Heart right ventricle (tissue), 16 donors: ENCODE data around the gene JADE2. TPM values are rescaled to one million over a fixed set of nuclear protein-coding genes. Genes with fewer than 3 reads are reported as not detected.

Source experiments
- ATAC-seq, 8 donors: fragments of 200-7000 bp; cut with Tn5 transposase; one replicate each; pipeline ENCODE4 v1.9.1; 2020; ENCODE audit warnings: mild to moderate bottlenecking in 8 of 8, moderate library complexity in 8 of 8, moderate number of reproducible peaks in 1 of 8
- DNase-seq, 2 donors: peaks; one replicate each; pipeline ENCODE4 v3.0.0-alpha.2; 2020
- H3K27ac ChIP-seq, 10 donors: fragments of 200-600 bp; sonication (generic) in 2 of 10; one replicate each; pipeline versions ENCODE4 v1.5.0 to v1.8.0; 2020 to 2022; ENCODE audit warnings: mild to moderate bottlenecking in 3 of 10
- H3K27me3 ChIP-seq, 7 donors: fragments of 200-600 bp; one replicate each; pipeline ENCODE4 v1.8.0; 2021 to 2022; ENCODE audit warnings: mild to moderate bottlenecking in 2 of 7
- H3K36me3 ChIP-seq, 9 donors: fragments of 200-600 bp; sonication (generic) in 1 of 9; one replicate each; pipeline versions ENCODE4 v1.5.0 to v1.8.0; 2020 to 2022; ENCODE audit warnings: mild to moderate bottlenecking in 2 of 9
- H3K4me1 ChIP-seq, 9 donors: fragments of 200-600 bp; sonication (generic) in 1 of 9; one replicate each; pipeline versions ENCODE4 v1.5.0 to v1.8.0; 2020 to 2022; ENCODE audit warnings: mild to moderate bottlenecking in 4 of 9
- H3K4me3 ChIP-seq, 10 donors: fragments of 200-600 bp; sonication (generic) in 2 of 10; one replicate each; pipeline versions ENCODE4 v1.5.0 to v1.8.0; 2020 to 2022; ENCODE audit warnings: mild to moderate bottlenecking in 7 of 10, moderate library complexity in 2 of 10
- H3K9me3 ChIP-seq, 11 donors: fragments of 200-600 bp in 10 of 11; sonication (generic) in 2 of 11; one replicate each; pipeline versions ENCODE4 v1.5.0 to v1.8.0; 2013 to 2022; ENCODE audit warnings: mild to moderate bottlenecking in 2 of 11, control low read depth in 1 of 11, moderate library complexity in 1 of 11
- CTCF ChIP-seq, 9 donors: fragments of 200-600 bp; sonication (generic) in 2 of 9; IDR thresholded peaks; one replicate each; pipeline versions ENCODE4 v1.5.0 to v1.8.0; 2021 to 2022; ENCODE audit warnings: antibody characterized with exemption in 9 of 9, mild to moderate bottlenecking in 5 of 9, moderate library complexity in 1 of 9
- WGBS, 2 donors: extraction: QIAGEN DNeasy Blood & Tissue Kit; methylation state at CpG; one replicate each; pipeline ENCODE4 v1.1.7; 2013; ENCODE audit warnings: inconsistent platforms in 1 of 2; 5-methylcytosine and 5-hydroxymethylcytosine counted together
- intact Hi-C, 10 donors: fragments of 100-400 bp; cut with DNase I; formaldehyde crosslinking; loops; one replicate each; pipeline versions ENCODE4 v1.11.1 to v1.14.2; 2022
- polyA plus RNA-seq, 2 donors: library from polyadenylated mRNA; stranded (reverse); fragments of 200-250 nt; gene quantifications; one replicate each; pipeline ENCODE4 v1.2.3, GENCODE V29; 2013
- total RNA-seq, 10 donors: library from RNA; stranded (reverse); fragmentation: NEBNext Ultra II Directional in 3 of 10; extraction: Animal tissue kit (Norgen Biotek cat#: 25700) in 3 of 10; gene quantifications; one replicate each; pipeline versions ENCODE4 v1.2.1 to v1.2.4, GENCODE V29; 2021 to 2023
- donor health status: Arrhythmogenic right ventricular cardiomyopathy.
- donor health status: ischemic (EF 13 %, LVEDD 7.1; RV severe dilation, severe dysfunction).
- donor health status: healthy with polysubstance abuse.
- donor health status: DM: no; HTN: yes; CAD: no.
- donor health status: DM: no; HTN: no; CAD: no.
- donor health status: ischemic (EF 25% LVEDD 6.9; RV normal size, moderate dysfunction).
- donor health status: ischemic (EF 25% LVEDD 5.7; RV mildly dilated, moderate dysfunction).
- donor health status: healthy.
- donor health status: DM: yes; HTN: yes; CAD: no.
- donor health status: Ischemic cardiomyopathy.
- donor health status: ischemic (EF 35%, LVEDD 5.7; RV mildly dilated, moderate dysfunction).
- donor health status: nonischemic (EF 11% LVEDD 7.7; RV severe dilation, severe dysfunction).
- donor health status: DM: yes; HTN: yes; CAD: no.
- donor health status: PGD.
- donor health status: ischemic (EF 29% LVEDD 5.4; RV normal size, mild dysfunction).
- donor health status: nonischemic (EF 23%, LVEDD 6.1; RV moderate dilation, normal function).

Gene JADE2
- total and polyA plus RNA-seq, 12 donors: 5.4 to 38.5 (median 23.9) TPM

- DNase-seq: no peak
- WGBS, 2 donors: 87 to 94% methylated on average over 1 of the region's 1 CpG
- intact Hi-C loops: no loop called here
- Histone ChIP-seq H3K27me3 (no peaks in the 10 kb centered on the region), H3K4me1 (peaks cover 0 to 16% (median 9%) of the 10 kb centered on the region in 9 donors), H3K9me3 (no peaks in the 10 kb centered on the region), H3K27ac (no peak overlapping the region), H3K36me3 (peaks cover 0 to 66% (median 10%) of the 10 kb centered on the region in 9 donors), H3K4me3 (no peak overlapping the region)
- no peak for ATAC-seq
- no peak for TF ChIP-seq CTCF (IDR thresholded peaks at IDR 0.05)
Observed at GRCh38 chr5:134625559-134625958, 100.1 kb downstream of the JADE2 start.

- TF ChIP-seq CTCF (IDR thresholded peaks at IDR 0.05): no peak
- no peaks in the 10 kb centered on the region for H3K27me3 ChIP-seq
- intact Hi-C loops: no loop called here
- peaks cover 0 to 61% (median 3%) of the 10 kb centered on the region in 9 donors for H3K36me3 ChIP-seq
- 47 to 50% methylated on average over 2 of the region's 2 CpGs for WGBS, 2 donors
- peak overlapping the region in 1 of 10 donors; percentile 42 for H3K27ac ChIP-seq
- H3K9me3 ChIP-seq: no peaks in the 10 kb centered on the region
- peaks cover 0 to 24% (median 15%) of the 10 kb centered on the region in 9 donors for H3K4me1 ChIP-seq
- ATAC-seq (peak in 4 of 8 donors; percentile 40 to 74 (median 42)), DNase-seq (no peak)
- no peak overlapping the region for H3K4me3 ChIP-seq
Observed at GRCh38 chr5:134626369-134627014, 101.0 kb downstream of the JADE2 start.

Other genes with a start within 250 kb of the JADE2 start
- gene CDKL3, start 158.5 kb upstream of the JADE2 start, total RNA-seq: 1 to 10 TPM; 2.4 to 7.1 (median 5.0) TPM
- 1 to 10 TPM; 4.1 to 6.1 TPM for gene CDKL3, start 158.5 kb upstream of the JADE2 start, polyA plus RNA-seq
- 100 to 1,000 TPM; 195 to 260 (median 227) TPM for gene UBE2B, start 154.1 kb upstream of the JADE2 start, total RNA-seq
- 100 to 1,000 TPM in 1 of 2 donors, 10 to 100 TPM in 1; 98.9 to 181 TPM for gene UBE2B, start 154.1 kb upstream of the JADE2 start, polyA plus RNA-seq
- 10 to 100 TPM; 29.1 to 39.8 (median 37.3) TPM for gene CDKN2AIPNL, start 113.8 kb upstream of the JADE2 start, total RNA-seq
- gene CDKN2AIPNL, start 113.8 kb upstream of the JADE2 start, polyA plus RNA-seq: 10 to 100 TPM; 33.7 to 87.6 TPM
- gene SAR1B, start 107.2 kb downstream of the JADE2 start, total RNA-seq: 100 to 1,000 TPM in 4 of 10 donors, 10 to 100 TPM in 6; 80.2 to 114 (median 99.4) TPM
- 10 to 100 TPM; 17.6 to 52.9 TPM for gene SAR1B, start 107.2 kb downstream of the JADE2 start, polyA plus RNA-seq
- gene SEC24A, start 123.1 kb downstream of the JADE2 start, total RNA-seq: 10 to 100 TPM in 3 of 10 donors, 1 to 10 TPM in 7; 7.0 to 13.7 (median 9.1) TPM
- 1 to 10 TPM; 2.6 to 3.7 TPM for gene SEC24A, start 123.1 kb downstream of the JADE2 start, polyA plus RNA-seq
- 10 to 100 TPM; 14.6 to 22.1 (median 18.1) TPM for gene CAMLG, start 212.9 kb downstream of the JADE2 start, total RNA-seq
- 10 to 100 TPM; 18.2 to 21.8 TPM for gene CAMLG, start 212.9 kb downstream of the JADE2 start, polyA plus RNA-seq
- gene DDX46, start 233.1 kb downstream of the JADE2 start, total RNA-seq: 10 to 100 TPM; 26.1 to 34.8 (median 29.7) TPM
- 10 to 100 TPM; 11.9 to 34.6 TPM for gene DDX46, start 233.1 kb downstream of the JADE2 start, polyA plus RNA-seq